HG03354 (cell line): ENCODE data around the gene CTNND2.

ENCODE experiments used
- ATAC-seq: cut with Tn5 transposase; IDR thresholded peaks from one replicate; pipeline ENCODE4 v1.9.1; 2021; ENCODE audit warnings: mild to moderate bottlenecking; ENCODE audit not compliant: unreplicated experiment, poor library complexity, severe bottlenecking

Gene CTNND2, protein sequence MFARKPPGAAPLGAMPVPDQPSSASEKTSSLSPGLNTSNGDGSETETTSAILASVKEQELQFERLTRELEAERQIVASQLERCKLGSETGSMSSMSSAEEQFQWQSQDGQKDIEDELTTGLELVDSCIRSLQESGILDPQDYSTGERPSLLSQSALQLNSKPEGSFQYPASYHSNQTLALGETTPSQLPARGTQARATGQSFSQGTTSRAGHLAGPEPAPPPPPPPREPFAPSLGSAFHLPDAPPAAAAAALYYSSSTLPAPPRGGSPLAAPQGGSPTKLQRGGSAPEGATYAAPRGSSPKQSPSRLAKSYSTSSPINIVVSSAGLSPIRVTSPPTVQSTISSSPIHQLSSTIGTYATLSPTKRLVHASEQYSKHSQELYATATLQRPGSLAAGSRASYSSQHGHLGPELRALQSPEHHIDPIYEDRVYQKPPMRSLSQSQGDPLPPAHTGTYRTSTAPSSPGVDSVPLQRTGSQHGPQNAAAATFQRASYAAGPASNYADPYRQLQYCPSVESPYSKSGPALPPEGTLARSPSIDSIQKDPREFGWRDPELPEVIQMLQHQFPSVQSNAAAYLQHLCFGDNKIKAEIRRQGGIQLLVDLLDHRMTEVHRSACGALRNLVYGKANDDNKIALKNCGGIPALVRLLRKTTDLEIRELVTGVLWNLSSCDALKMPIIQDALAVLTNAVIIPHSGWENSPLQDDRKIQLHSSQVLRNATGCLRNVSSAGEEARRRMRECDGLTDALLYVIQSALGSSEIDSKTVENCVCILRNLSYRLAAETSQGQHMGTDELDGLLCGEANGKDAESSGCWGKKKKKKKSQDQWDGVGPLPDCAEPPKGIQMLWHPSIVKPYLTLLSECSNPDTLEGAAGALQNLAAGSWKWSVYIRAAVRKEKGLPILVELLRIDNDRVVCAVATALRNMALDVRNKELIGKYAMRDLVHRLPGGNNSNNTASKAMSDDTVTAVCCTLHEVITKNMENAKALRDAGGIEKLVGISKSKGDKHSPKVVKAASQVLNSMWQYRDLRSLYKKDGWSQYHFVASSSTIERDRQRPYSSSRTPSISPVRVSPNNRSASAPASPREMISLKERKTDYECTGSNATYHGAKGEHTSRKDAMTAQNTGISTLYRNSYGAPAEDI (N-terminal part only)

DNA sequence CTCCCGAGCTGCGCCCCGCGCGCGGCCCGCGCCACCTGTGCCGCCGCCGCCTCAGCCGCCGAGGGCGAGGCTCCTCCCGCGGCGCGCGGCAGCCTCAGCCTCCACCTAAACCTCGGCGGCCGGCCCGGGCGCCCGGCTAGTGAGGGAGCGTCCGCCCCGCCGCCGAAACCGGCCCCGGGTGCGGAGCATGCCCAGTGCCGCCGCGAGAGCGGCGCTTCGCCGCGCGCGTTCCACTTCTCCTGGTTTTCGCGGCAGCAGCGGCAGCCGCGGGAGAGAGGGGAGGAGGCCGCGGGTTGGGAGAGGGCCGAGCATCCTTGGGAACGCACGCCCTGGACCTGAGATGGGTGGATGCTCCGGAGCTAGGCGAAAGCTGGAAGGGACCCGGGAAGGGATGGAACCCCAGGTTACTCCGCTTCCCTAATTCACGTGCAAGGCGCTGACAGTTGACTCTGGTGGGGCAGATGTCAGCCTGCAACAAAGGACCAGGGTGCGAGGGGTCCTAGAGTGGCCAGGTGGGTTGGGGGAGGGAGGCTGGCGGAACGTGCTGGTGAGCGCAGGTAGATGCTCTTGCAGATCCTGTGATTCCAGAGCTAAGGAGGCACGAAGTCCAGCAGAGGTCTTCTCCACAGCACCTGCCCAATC lies at the start of gene CTNND2:
Gene CTNND2, minus strand, starts transcription at position 182 of the 642 bp plus-strand sequence. CDS start 593 bp downstream, outside the sequence.
- ATAC-seq, result peak; percentile 48

DNA sequence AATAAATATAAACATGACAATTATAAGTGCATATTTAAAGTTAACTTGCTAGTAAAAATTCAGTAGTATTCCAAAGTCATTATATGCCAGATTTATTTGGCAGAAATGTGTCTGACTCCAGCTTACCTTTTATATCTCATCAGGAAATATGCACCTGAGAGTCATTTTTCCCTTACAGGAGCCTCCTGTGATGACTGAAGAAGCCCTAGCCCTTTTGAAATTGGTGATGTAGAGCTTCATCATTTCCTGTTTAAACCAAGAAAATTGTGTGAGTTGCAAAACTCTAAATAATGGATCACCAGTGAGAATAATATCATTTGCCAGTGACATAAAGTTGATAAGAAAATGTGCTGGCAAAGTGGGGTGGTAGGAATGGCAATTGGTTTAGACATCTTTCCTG lies 42.1 kb upstream of the CTNND2 start:
- ATAC-seq, result no peak

DNA sequence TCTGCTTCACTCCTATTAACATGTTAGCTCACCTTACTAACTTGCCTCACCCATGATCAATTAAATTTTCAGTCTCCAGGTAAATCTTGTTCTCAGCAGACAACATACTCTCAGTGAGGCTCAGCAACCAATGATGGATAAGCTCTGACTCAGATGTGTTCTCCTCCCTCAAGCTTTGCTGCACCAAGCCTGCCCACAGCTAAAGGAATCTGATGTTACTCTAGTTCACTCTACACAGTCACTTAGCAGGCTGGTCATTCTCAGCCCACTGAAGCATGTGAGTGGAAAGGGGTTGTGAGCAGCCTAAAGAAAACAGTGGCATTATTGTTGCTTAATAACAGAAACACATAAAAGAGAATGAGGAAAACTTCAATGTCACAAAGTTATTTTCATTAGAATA lies 37.3 kb upstream of the CTNND2 start:
- ATAC-seq, result no peak

DNA sequence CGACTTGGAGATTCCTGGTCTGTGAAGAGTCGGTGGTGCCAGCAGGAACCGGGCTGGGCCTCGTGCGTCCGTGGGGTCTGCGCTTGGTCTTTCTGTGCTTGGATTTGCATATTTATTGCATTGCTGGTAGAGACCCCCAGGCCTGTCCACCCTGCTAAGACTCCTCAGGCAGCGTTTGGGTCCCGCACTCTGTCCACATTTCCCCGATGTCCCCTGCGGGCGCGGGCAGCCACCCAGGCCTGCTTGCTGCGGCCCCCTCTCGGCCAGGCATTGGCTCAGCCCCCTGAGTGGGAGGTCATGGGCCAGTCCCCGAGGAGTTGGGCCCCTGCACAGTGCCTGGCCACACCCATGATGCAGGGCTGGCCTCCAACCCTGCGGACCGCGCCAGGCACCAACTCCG lies 27.4 kb upstream of the CTNND2 start:
- no peak for ATAC-seq

GRCh38 chr5:11928909-11929308 lies 24.7 kb upstream of the CTNND2 start:
- ATAC-seq, result no peak

DNA sequence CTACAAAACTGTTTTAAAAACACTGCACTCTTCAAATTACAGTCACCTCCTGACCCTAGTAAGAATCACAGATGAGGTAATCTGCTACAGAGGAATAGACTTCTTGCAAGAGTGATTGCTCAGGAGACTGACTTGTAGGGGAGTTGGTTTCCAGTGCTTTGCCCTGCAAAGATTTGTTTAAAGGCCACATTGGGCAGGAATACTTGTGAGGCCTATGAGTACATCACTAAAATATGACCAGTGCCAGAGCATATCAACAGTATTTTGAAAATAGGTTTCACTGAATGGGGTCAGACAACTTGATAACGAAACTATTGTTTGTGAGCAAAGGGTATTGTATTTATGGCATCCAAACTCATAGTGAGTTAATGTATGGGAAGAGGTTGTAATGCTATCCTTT lies 21.5 kb upstream of the CTNND2 start:
- ATAC-seq, result no peak

- no peak for ATAC-seq
Measured at GRCh38 chr5:11922394-11922793, 18.1 kb upstream of the CTNND2 start.

DNA sequence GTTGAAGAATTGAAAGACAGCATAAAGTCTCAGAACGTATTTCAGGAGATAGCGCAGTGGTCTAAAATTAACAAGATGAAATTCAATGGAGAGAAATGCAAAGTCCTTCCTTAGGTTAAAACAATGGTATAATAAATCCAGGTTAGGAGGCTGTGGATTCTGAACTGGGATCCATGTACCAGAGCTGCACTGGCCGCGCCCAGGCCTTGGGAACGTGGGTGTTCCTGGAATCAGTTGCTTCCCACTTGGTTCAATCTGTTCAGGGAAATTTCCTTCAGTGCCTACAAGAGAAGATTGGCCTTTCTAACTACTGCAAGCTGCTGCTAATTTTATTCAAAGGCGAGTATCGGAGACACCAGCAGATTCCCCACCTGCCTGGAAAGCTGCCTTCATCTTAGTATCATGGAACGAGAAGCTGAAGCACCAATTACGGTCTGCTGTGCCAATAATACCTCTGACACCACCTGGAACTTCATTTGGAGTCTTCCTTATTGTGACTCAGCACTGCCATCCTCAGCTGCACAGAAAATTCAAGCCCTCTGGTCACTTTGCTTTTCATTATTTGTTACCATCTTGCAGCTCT lies 14.3 kb upstream of the CTNND2 start:
- ATAC-seq, result no peak

- ATAC-seq, result no peak
Measured at GRCh38 chr5:11909471-11909870, 5.2 kb upstream of the CTNND2 start.

DNA sequence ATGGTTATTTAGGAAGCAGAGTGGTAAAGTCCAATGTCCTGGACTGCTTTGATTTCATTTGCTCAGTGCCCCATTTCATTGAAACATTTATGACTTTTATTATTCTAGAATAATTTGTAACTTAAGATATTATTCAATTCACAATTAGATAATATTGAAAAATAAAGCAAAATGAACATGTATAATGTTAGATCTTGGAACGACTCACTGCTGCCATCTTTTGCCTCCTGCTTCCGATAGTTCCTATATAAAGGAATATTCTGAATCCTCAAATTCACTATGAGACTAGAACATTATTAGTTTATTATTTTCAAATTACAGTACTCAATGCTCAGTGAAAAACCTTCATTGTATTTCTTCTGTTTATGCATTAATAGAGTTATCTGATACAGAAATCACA lies 2.3 kb upstream of the CTNND2 start:
- ATAC-seq, result no peak

- no peak for ATAC-seq
Measured at GRCh38 chr5:11905206-11905605, 960 bp upstream of the CTNND2 start.

- ATAC-seq, result peak; percentile 64
Measured at GRCh38 chr5:11903614-11904264, 507 bp downstream of the CTNND2 start.

DNA sequence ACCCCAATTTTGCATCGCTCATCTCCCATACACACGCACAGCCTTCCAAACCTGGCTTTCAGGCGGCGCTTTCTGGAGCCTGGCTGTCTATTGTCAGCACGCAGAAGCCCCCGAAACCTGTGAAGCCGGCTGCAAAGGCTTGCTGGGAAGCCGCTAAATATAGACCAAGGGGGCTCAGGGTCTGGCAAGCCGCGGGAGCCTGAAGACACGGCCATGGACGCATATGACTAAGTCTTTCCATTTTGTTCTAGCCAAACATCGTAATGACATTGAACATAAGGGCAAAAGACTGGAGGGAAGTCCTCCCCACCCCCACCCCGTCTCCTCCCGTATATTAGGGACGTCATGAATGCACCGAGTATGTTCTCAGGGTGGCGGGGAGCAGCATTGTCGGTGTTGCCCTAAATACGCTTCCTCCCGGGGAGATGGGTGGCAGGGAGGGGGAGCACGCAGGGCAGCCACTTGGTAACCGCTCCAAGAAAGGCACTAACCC lies 1.1 kb downstream of the CTNND2 start:
- no peak for ATAC-seq

DNA sequence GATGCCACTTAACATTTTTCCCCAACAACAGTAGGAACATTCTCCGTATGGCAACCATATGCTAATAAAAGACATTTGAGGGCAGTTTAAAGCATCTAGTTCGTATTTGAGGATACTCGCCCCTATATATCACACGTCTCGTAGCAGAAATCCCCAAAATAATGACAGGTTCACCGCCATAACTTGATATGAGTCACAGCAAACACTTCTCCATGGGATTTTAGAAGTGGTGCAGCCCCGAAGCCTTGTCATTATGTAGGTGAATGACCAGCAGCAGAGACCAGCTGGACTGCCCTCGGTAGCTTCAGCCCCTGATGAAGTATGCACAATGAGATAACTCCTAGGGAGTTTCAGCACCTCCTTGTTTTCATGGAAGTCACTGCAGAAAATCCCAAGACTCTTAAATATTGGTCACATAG lies 2.0 kb downstream of the CTNND2 start:
- no peak for ATAC-seq

GRCh38 chr5:11898787-11899186 lies 5.5 kb downstream of the CTNND2 start:
- no peak for ATAC-seq

DNA sequence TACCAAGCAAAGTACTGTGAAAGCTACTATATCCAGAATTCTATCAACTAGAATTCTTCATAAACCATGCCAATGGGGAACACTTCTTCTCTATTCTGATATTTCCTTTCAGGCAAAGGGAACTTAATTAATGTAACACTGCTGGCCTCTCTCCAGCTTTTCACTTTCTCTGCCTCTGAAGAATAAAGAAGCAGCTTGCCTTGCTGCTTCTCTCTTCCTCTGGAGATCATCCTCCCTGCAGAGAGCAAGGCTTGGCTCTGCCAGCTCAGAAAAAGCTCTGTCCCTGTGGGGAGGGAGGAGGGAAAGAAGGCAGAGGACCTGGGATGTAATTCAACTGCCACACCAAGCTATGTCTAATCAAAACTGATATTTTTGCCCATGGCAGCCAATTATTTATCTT lies 6.5 kb downstream of the CTNND2 start:
- no peak for ATAC-seq

GRCh38 chr5:11894992-11895391 lies 9.3 kb downstream of the CTNND2 start:
- no peak for ATAC-seq

GRCh38 chr5:11892832-11893231 lies 11.4 kb downstream of the CTNND2 start:
- no peak for ATAC-seq

DNA sequence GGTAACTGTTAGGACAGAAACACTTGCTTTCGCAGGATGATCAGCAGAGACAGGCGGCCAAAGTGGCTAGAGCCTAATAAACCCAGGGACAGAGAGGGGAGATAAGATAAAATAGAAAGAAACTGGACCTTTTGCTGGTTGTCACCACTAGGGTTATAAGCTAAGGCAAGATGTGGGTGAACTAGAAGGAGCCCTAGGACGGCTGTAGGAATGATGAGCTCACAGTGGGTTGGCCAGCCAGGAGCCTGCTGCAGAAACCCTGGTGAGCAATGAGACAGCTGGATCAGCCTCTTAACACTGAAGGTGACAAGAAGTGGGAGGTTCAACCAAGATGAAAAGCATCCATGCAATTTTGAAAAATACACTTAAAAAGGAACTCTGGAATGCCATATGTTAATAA lies 13.5 kb downstream of the CTNND2 start:
- no peak for ATAC-seq
